Sigmoid colon (tissue), 4 donors: Measurements from ENCODE around the gene GPC3.

Source experiments
- EP300 ChIP-seq, 4 donors: sonication (generic); formaldehyde crosslinking; IDR thresholded peaks; one replicate each; pipeline ENCODE4 v1.6.1; 2017; ENCODE audit warnings: antibody characterized with exemption in 4 of 4
- POLR2A ChIP-seq, 2 donors: fragments of 450-650 bp; IDR thresholded peaks; one replicate each; pipeline ENCODE4 v1.6.1; 2016; ENCODE audit warnings: antibody characterized with exemption in 2 of 2, mild to moderate bottlenecking in 2 of 2, moderate library complexity in 2 of 2
- POLR2AphosphoS5 ChIP-seq, 4 donors: sonication (generic); formaldehyde crosslinking; IDR thresholded peaks; one replicate each; pipeline ENCODE4 v1.6.1; 2017; ENCODE audit warnings: antibody characterized with exemption in 4 of 4
- TF ChIP-seq, protein P1 (sequence below), 4 experiments: fragments of 450-650 bp in 3 of 4; fragments of 200-600 bp in 1 of 4; IDR thresholded peaks; one replicate each; pipeline ENCODE4 v1.5.1; 2016 to 2019; ENCODE audit warnings: antibody characterized with exemption in 4 of 4, mild to moderate bottlenecking in 3 of 4, moderate library complexity in 2 of 4

DNA sequence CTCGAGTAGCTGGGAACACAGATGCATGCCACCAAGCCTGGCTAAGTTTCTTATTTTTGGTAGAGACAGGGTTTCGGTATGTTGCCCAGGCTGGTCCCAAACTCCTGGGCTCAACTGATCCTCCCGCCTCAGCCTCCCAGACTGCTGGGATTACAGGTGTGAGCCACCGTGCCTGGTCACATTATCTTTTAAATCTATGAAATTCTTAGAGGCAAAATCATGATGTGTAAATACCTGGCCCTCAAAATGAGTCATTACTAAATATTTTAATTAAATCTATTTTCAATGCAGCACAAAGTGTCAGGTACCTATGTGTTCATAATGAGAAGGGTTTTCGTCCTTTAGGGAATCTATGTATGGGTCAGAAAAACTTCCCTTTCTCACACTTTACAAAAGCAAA, 347.6 kb downstream of the GPC3 start:
- TF ChIP-seq, protein P1, sequence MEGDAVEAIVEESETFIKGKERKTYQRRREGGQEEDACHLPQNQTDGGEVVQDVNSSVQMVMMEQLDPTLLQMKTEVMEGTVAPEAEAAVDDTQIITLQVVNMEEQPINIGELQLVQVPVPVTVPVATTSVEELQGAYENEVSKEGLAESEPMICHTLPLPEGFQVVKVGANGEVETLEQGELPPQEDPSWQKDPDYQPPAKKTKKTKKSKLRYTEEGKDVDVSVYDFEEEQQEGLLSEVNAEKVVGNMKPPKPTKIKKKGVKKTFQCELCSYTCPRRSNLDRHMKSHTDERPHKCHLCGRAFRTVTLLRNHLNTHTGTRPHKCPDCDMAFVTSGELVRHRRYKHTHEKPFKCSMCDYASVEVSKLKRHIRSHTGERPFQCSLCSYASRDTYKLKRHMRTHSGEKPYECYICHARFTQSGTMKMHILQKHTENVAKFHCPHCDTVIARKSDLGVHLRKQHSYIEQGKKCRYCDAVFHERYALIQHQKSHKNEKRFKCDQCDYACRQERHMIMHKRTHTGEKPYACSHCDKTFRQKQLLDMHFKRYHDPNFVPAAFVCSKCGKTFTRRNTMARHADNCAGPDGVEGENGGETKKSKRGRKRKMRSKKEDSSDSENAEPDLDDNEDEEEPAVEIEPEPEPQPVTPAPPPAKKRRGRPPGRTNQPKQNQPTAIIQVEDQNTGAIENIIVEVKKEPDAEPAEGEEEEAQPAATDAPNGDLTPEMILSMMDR (IDR thresholded peaks at IDR 0.05) = no peak
- TF ChIP-seq POLR2AphosphoS5 (IDR thresholded peaks at IDR 0.05) (no peak), EP300 (IDR thresholded peaks at IDR 0.05) (no peak), POLR2A (IDR thresholded peaks at IDR 0.05) (no peak)
